HEK293T (cell line): Measurements from ENCODE around the gene LCOR.

Experiments used
- L3MBTL2 ChIP-seq: fragments of 450-650 bp; conservative IDR thresholded peaks from 2 replicates; pipeline ENCODE4 v1.6.1; 2016; ENCODE audit warnings: mild to moderate bottlenecking
- SUZ12 ChIP-seq: fragments of 450-650 bp; IDR thresholded peaks from 2 replicates; pipeline ENCODE4 v1.6.1; 2016; ENCODE audit warnings: mild to moderate bottlenecking
- TF ChIP-seq, protein P1 (sequence below): fragments of 450-650 bp; IDR thresholded peaks from 2 replicates; pipeline ENCODE4 v1.6.1; 2016

DNA sequence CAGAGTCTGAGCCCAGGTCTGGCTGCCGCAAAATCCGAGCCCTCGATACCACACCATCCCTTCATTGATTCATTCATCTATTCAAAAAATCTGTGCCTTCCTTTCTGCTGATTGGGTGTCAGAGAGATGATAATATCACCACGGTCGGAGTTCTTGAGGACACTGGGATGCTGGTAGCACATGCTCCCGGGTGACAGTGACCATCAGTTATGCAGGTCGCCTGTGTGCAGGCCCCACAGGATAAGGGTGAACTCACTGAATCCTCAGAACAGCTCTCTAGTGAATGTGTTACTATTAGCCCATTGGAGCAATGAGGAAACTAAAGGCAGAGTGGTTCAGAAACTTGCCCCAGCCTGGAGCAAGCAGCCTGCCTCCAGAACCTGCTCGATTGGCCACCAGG is 208.6 kb downstream of the LCOR start:
- TF ChIP-seq, protein P1, sequence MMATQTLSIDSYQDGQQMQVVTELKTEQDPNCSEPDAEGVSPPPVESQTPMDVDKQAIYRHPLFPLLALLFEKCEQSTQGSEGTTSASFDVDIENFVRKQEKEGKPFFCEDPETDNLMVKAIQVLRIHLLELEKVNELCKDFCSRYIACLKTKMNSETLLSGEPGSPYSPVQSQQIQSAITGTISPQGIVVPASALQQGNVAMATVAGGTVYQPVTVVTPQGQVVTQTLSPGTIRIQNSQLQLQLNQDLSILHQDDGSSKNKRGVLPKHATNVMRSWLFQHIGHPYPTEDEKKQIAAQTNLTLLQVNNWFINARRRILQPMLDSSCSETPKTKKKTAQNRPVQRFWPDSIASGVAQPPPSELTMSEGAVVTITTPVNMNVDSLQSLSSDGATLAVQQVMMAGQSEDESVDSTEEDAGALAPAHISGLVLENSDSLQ: no peak
- TF ChIP-seq SUZ12 (no peak), L3MBTL2 (no peak)
